Activated CD4-positive, alpha-beta T cell treated with anti-CD3 and anti-CD28 coated beads, Interleukin-2, Interleukin-4, amounts not matched to agents 100 ng/mL and 50 ng/mL, durations not matched to agents 16 hours and 8 hours (primary cell): ENCODE measurements around the gene CSNK1D.

Source experiments
- DNase-seq: peaks from one replicate; pipeline ENCODE4 v3.0.0-alpha.2; 2020; ENCODE audit warnings: low spot score

Gene CSNK1D

DNA sequence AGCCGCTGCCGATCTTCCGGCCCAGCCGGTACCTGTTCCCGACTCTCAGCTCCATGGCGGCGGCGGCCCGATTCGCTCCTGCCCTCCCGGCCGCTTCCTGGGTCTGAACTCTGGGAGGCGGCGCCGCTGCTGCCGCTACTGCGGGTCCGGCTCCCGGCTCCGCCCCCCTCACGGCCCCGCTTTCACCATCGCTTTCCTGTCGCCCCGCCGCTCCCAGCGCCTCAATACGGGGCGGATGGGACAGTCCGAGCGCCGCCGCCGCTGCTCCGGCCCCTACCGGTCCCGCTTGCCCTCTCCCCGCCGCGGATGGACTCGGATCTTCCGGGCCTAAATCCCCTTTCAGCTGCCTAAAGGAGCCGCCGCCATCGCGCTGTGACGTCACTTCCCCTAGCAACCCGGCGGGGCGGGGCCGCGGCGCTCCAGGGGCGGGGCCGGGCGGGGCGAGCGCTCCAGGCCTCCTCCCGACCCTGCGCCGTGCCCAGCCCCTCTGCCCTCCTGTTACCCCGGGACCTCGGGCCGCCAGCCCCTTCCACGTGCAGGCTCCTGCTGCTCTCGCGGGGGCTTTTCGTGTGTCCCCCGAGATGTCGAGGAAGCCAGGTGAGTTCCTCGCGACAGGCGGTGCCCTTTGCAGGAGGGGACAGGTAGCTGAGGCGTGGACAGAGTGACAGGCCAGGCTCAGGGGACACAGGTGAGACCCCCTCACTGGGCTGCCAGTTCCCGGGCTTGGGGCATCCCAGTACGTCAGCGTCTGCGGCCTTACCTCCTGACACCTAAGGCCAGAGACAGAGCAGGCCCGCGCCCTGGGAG lies at the start of gene CSNK1D:
Gene CSNK1D (minus strand): TSS at position 374 of the 807 bp plus-strand sequence. CDS start 319 bp downstream, at position 55.
- peak; percentile 91 for DNase-seq

DNA sequence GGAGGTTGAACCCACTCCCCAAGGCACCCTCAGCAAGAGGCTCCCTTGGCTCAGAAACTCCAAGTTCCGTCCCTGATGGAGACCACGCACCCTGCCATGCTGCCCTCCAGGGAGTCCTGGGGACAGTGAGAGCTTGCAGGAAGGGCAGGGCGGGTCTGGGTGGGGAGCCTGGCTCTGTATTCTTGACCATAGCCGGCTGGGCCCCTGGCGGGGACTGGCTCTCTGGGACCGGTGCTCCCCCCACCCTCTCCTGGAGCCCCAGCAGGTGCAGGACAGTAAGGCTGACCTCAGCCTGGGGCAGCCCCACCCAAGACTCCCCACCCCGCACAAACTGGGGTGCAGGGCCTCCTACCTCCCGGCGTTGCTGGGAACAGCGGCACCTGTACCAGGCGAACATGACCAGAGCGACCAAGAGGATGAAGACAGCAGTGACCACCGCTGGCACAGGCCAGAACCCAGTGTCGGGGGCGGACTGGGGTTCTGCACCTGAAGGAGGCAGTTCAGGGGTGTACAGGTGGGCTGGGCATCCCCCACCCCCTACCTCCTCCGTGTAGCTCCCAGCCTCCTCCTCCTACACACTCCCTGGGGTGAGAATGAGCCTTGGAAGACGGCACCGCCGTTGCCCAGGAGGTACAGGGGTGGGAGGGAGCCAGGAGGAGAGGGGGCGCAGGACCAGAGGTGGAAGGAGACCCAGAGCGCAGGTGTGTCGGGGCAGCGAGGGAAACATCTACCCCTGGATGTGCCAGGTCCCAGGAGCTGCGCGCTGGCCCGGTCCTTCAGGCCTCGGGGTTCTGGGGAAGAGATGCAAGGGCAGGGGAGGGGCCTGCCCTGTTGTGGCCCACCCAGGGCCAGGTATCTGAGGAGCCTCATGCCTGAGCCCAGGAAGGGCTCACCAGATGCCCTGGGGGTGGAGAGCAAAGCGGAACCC lies 49.3 kb upstream of the CSNK1D start:
- no peak for DNase-seq

DNA sequence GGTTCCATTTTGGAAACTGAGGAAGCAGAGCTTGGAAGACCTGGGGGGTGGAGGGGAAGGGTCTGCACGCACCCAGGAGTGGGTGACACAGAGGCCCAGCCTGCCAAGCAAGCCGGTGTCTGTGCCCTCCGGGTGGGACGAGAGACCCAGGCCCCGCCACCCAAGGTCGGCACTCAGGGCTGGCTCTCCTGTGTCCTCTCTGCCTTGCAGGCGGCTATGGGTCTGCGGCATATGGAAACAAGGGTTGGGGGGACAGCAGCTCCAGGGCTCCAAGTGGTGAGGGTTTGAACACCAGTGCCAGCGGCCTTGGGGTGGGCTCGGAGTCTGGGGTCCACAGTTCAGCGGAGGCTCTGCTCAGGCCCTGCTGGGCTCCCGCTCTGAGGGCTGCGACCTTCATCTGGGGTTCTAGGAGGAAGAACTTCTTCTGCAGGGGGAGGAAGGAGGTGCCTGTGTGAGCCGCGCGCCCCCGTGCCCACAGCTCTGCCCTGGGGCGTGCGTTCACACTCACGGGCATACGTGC lies 48.5 kb upstream of the CSNK1D start:
- DNase-seq = no peak

DNA sequence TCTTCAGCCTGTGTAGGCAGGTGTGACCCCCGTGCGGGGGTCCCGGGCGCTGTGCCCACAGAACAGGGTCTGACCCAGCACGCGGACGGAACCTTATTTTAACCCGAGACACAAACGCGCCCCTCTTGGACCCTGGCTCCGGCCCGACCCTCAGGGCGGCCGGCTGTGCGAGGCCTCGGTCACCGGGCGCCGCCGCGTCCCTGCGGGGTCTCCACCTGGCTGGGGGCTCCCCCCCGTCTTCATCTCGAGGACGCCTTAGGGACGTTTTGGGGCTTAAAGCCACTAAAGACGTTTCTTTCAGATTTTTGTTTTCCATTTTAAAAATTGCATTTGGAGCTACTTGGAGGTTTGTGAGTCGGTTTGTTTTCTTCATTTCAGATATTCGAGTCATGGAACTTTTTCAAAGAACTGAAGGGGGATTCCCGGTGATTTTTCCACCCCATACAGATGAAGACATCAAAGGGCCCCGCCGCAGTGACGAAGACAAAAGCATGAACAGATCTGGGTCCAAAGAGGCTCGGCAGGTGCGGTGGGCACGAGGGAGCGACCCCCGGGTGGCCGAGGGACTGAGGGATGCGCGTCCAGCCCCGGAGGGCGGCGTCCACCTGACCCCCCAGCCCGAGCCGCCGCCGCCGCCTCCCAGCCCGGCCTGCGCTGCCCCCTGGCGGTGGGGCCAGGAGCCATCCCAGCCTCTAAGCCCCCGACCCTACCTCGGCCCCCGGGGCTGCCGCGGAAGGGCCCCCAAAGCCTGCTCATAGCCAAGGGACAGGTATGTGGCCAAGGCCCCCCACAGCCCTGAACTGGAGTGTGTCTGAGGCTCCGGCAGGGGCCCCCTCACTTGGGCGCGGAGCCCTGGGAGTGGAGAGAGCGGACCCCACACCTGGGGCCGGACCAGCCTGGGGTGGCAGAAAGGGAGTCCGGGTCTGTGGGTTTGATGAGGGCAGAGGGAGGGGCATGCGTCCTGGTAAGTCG lies 47.7 kb upstream of the CSNK1D start:
- no peak for DNase-seq

DNA sequence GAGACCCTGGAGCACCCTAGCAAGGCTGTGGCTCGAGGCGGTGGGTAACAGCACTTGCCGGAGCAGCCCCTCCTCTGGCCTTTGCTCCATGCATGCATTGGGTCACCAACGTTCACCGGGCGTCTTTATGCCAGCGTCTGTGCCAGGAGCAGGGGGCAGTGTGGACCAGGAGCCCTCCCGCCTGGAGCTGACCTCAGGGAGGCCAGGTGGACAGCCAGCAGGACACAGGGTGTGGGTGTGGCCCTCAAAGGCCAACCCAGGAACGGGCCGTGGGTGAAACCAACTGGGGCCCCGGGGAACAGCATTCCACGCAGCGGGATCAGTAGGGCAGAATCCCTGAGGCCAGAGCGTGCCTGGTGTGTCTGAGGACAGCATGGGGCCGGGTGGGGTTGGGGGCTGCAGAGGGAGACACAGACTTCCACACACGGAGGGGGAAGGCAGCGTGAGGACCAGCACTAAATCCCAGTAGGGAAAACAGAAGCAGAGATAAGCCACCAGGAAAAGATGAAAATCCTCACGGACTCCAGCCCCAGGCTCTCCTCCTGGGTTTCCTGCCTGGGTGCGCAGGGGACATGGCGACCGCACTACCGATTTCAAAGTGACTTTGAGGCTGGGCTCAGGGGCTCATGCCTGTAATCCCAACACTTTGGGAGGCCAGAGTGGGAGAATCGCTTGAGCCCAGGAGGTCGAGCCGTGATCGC lies 46.8 kb upstream of the CSNK1D start:
- DNase-seq = no peak

DNA sequence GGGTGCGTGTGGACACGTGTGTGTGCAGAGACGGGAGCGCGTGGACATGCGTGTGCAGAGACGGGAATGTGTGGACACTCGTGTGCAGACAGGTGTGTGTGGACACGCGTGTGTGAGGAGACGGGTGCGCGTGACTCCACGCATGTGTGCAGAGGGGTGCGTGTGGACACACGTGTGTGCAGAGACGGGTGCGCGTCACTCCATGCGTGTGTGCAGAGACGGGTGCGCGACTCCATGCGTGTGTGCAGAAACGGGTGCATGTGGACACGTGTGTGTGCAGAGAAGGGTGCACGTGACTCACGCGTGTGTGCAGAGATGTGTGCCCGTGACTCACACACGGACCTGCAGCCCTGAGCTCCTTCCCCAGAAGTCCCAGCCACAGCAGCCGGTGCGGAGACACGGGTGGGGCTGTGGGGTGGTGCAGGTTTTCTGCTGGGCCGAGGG lies 46.1 kb upstream of the CSNK1D start:
- no peak for DNase-seq

DNA sequence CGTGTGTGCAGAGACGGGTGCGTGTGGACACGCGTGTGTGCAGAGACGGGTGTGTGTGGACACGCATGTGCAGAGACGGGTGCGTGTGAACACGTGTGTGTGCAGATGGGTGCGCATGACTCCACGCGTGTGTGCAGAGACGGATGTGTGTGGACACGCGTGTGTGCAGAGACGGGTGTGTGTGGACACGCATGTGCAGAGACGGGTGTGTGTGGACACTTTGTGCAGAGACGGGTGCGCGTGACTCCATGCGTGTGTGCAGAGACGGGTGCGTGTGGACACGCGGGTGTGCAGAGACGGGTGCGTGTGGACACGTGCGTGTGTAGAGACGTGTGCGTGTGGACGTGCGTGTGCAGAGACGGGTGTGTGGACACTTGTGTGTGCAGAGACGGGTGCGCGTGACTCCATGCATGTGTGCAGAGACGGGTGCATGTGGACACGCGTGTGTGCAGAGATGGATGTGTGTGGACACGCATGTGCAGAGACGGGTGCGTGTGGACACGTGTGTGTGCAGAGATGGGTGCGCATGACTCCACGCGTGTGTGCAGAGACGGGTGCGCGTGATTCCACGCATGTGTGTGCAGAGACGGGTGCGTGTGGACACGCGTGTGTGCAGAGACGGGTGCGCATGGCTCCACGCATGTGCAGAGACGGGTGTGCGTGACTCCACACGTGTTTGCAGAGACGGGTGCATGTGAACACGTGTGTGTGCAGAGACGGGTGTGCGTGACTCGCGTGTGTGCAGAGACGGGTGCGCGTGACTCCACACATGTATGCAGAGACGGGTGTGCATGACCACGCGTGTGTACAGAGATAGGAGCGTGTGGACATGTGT lies 45.5 kb upstream of the CSNK1D start:
- DNase-seq = no peak

DNA sequence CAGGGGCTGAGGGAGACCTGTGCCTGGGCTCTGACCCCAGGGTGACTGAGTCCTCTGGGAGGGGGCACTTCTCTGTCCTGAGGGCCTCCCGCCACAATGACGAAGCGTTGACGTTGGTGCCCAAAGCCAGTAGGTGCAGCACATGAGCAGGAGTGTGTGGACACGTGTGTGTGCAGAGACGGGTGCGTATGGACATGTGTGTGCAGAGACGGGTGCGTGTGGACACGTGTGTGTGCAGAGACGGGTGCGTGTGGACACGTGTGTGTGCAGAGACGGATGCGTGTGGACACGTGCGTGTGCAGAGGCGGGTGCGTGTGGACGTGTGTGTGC lies 44.6 kb upstream of the CSNK1D start:
- no peak for DNase-seq

DNA sequence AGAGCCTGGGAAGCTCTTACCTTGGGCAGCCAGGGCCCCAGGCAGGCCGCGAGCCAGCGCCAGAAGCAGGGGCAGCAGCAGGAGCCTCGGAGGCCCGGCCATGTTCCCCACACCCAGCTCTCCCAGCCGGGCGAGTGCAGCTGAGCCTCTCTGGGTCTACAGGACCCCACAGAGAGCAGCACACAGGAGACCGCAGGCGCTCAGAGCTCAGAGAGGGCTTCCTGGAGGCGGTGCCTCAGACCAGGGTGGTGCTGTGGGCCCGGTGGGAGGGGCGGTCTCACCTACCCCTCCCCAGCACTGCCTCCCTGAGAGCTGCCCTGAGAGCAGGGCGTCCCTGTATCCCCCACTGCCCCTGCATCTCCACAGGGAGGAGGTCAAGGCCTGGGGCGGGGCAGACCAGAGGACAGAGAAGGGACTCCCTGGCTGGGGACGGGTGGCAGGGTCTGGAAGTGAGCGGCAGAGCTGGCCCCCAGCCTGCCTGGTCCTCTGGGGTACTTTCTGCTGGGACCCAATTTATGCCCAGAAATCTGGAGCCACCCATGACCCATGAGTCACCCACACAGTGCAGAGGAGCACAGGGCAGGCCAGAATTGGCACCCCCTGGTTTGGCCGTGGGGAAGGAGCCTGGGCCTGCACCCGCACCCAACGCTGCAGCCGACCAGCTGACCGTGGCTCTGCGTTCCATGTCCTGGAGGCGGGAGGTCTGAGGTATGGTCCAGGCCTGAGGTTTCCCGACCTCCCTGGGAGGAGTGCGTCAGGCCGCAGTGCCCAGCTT lies 44.1 kb upstream of the CSNK1D start, which contains the start of gene CD7:
Gene CD7 (minus strand): TSS at position 215 of the 775 bp plus-strand sequence. CDS start 113 bp downstream, at position 102.
- peak; percentile 41 for DNase-seq

DNA sequence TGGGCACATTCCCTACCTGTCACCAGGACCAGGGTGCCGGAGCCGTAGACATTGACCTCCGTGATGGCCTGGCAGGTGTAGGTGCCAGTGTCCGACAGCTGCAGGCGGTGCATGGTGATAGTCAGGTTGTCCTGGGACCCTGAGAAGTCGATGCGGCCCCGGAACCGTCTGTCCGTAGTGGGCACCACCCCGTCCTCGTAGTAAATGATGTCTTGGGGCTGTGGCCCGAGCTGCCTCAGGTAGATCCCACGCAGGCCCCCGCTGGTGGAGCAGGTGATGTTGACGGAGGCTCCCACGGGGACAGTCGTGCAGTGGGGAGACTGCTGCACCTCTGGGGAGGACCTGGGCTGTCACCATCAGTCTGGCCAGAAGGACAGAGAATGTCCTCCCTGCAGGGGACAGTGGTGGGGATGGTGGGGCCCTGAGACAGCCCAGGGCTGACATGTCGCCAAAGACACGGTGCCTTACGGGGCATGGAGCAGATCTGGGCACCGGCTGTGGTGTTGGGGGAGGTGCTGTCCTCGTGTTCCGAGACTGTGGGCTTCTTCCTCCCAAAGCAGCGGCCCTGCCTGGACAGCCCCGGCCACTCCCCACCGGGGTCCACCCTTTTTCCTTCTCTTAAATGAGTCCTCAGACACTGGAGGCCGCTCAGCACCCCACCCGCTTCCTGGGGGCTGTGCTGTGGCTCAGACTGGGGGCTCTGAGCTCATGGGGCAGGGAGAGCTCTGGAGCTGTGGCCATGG lies 43.3 kb upstream of the CSNK1D start:
- DNase-seq = no peak

DNA sequence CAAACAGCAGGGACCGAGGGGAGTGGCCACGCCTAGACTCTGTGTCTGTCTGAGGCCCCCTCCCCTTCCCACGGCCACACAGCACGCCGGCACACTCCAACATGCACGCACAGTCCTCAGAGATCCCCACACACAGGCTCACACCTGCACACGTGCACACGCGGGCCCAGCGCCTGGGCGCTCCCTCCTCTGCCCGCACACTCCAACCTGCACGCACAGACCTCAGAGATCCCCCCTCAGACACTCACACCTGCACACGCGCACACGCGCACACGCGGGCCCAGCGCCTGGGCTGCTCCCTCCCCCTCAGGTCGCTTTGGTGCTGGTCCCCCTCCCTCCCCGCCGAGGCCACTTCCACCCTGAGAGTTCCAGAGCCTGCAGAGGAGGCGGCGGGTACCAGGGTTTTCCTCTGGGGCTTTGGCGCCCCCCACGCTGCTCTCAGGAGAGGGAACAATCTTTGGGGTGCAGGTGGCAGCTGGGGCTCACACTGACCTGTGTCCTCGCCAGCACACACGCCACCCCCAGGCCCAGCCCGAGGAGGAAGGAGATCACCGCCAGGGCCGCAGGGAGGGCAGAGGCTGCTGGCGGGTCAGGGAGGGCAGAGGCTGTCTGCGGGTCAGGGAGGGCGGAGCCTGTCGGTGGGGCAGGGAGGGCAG lies 42.3 kb upstream of the CSNK1D start:
- no peak for DNase-seq

DNA sequence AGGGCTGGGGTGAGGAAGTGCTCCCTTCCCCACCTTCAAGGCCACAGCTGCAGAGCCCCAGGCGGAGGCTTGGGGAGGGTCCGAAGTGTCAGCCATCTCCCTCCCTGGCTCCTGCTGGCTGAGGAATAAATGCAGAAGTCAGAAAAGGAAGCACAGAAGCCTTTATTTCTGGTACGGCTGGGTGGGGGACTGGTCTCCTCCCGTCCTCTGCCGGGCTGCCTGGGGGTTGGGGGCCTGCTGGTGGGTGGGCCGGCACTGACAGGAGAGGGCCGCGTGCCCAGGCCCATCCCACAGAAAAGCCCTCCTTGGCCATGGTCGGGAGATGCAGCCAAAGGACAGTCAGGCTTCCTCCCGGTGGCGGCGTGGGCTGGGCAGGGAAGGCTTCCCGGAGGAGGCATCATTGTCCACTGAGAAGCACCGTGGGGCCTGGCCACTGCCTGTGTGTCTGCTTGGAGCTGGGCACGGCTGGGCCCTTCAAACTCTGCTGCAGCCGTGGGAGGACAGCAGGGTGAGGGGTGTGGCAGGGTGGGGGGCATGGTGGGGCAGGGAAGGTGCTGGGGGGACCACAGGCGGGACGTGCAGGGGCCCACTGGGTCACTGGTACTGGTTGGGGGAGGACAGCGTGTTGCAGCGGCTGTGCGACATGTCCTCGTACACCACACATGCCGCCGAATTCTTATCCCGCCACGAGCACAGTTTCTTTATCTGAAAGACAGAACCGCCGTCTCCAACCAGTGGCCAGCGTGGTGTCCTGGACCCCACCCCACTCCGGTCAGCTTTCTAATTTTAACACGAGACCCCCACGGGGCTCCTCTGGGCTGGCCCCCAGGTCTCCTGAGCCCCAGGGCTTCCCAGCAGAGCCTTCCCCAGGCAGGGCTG lies 41.5 kb upstream of the CSNK1D start:
- DNase-seq = no peak

DNA sequence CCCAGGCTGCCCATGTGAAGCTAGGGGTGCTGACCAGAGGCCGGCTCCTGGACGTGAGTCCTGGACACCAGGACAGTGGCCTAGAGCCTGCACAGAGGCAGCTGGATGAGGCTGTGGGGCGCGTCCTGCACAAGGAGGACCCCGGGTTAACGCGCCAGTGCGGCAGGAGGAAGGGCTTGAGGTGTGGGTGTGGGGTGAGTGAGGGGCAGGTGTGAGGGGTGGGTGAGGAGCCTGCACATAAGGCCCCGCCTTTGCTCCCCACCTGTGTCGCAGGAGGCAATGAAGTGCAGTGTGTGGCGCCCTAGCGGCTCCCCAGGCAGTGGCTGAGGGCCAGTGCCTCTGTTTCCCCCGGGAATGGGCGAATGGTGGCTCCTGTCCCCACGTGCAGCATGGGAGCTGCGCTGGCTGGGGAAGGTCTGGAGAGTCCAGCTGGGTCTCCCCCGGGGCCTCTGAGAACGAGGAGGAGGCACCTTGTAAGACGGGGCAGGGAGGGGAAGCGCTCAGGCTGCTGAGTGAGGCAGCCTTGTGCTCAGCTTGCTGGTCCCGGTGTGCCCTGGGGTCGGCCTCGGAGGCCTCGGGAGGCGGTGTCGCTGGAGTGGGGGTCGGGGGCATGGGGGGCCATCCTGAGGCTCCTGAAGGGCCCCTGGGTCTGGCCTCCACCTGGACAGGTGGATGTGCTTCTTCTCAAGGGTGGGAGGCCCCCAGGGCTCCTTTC lies 40.7 kb upstream of the CSNK1D start:
- no peak for DNase-seq

DNA sequence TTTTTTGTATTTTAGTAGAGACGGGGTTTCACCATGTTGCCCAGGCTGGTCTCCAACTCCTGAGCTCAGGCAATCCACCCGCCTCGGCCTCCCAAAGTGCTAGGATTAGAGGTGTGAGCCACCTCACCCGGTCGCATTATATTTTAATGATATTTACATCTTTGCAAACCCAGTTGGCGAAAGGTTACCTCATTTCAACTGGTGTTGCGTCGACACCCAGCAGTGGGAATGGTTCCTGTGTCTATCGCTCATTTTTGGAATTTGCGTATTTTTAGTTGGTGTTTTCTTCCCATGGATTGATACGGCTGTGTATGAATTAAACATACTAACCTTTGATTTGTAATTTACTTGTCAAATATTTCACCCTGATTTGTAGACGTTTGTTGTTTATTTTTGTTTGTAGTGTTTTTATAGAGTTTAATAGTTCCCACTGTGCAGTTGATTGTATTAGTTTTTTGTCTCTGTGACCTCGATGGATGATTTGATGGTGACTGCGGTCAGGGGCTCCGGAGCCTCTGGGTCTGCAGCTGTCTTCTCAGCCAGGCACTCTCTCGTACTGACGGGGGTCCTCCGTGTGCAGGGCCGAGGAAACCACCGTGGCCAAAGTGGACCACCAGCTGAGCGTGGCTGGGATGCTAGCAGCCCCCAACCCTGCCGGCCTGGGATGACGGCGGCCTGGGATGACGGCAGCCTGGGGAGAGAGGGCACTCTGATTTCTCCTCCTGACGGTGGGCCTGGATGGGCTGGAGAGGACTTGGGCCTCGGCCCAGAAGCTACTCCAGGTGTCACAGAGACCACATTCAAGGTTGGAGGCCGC lies 39.9 kb upstream of the CSNK1D start:
- no peak for DNase-seq

DNA sequence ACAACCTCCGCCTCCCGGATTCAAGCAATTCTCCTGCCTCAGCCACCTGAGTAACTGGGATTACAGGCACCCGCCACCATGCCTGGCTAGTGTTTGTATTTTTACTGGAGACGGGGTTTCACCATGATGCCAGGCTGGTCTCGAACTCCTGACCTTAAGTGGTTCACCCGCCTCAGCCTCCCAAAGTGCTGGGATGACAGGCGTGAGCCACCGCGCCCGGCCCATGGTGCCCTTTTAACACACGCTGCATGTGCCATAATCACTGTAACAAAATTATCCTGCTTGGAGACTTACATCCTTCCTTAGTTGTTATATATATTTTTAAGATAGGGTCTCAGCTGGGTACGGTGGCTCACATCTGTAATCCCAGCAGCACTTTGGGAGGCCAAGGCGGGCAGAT lies 38.5 kb upstream of the CSNK1D start:
- no peak for DNase-seq
